DND-41 (cell line): ENCODE results near the gene CCDC74B.
"Not testable (repeated sequence)": the region's sequence is repeated elsewhere in the genome, so short reads cannot be mapped to it uniquely, and the experiment has no call there.

Source experiments
- CTCF ChIP-seq: IDR thresholded peaks from 2 replicates; pipeline ENCODE4 v1.5.1; 2012; ENCODE audit warnings: borderline replicate concordance, low read length, moderate library complexity, mild to moderate bottlenecking; ENCODE audit not compliant: poor library complexity, severe bottlenecking; ENCODE audit errors: extremely low read depth
- EZH2 ChIP-seq: IDR thresholded peaks from 3 replicates; pipeline ENCODE4 v1.6.1; 2012; ENCODE audit warnings: borderline replicate concordance, low read depth, mild to moderate bottlenecking, moderate library complexity, low read length, inconsistent platforms; ENCODE audit not compliant: severe bottlenecking

GRCh38 chr2:130174866-130175265 lies 30.0 kb upstream of the CCDC74B start:
- TF ChIP-seq CTCF, EZH2: not testable (repeated sequence)
